ENCODE data around the gene MYH10. TPM values are rescaled to one million over a fixed set of nuclear protein-coding genes. Genes with fewer than 3 reads are reported as not detected.

Gene MYH10
- total and polyA plus RNA-seq, 5 donors from 2014 or later = 0.67 to 4.0 (median 1.1) TPM

Other genes with a start within 250 kb of the MYH10 start
- gene RPL26, start 247.5 kb downstream of the MYH10 start, total RNA-seq = 2,192 TPM
- gene RPL26, start 247.5 kb downstream of the MYH10 start, polyA plus RNA-seq = 1,000 to 10,000 TPM; 1,483 to 1,963 (median 1,650) TPM
- gene RNF222, start 232.9 kb downstream of the MYH10 start, total RNA-seq = 0.81 TPM
- gene RNF222, start 232.9 kb downstream of the MYH10 start, polyA plus RNA-seq = under 1 TPM in 2 of 4 donors, not detected in 2; 0.19 to 0.27 TPM
- 240 TPM for gene NDEL1, start 194.8 kb downstream of the MYH10 start, total RNA-seq
- 10 to 100 TPM; 45.6 to 63.6 (median 54.6) TPM for gene NDEL1, start 194.8 kb downstream of the MYH10 start, polyA plus RNA-seq
- not detected for gene CCDC42, start 114.1 kb upstream of the MYH10 start, total RNA-seq
- gene CCDC42, start 114.1 kb upstream of the MYH10 start, polyA plus RNA-seq = under 1 TPM in 2 of 4 donors, not detected in 2; 0.12 to 0.37 TPM
- not detected for gene SPDYE4, start 127.8 kb upstream of the MYH10 start, total RNA-seq
- gene SPDYE4, start 127.8 kb upstream of the MYH10 start, polyA plus RNA-seq = not detected
- not detected for gene MFSD6L, start 168.6 kb upstream of the MYH10 start, total RNA-seq
- not detected for gene MFSD6L, start 168.6 kb upstream of the MYH10 start, polyA plus RNA-seq
- gene PIK3R6, start 236.9 kb upstream of the MYH10 start, total RNA-seq = 1.1 TPM
- not detected for gene PIK3R6, start 236.9 kb upstream of the MYH10 start, polyA plus RNA-seq

All from CD4-positive, CD25-positive, alpha-beta regulatory T cell (primary cell).